Measurements from ENCODE around the gene FGF23.

DNA sequence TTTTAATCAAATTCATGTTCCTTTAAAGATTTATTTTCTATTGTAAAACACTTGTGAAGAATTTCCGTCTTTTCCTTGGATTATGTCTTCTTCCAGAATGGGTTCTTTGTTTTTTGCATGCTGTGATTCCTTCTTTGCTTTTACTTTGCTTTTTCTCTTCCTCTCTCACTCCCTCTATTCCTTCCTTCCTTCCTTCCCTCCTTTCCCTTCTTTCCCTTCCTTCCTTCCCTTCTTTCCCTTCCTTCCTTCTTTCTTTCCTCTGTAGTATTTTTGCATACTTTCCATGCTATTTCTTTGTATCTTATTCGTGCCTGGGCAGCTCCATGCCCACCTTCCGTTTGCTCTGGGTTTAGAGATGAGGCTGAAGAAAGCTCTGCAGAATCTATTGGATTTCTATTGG is 21.6 kb upstream of the FGF23 start:
- TF ChIP-seq SP1 (IDR thresholded peaks at IDR 0.05) (no peak), CTBP1 (IDR thresholded peaks at IDR 0.05; ENCODE audit: borderline replicate concordance) (no peak), ELF4 (IDR thresholded peaks at IDR 0.05) (no peak), BHLHE40 (IDR thresholded peaks at IDR 0.05; ENCODE audit: borderline replicate concordance) (no peak), TARDBP (IDR thresholded peaks at IDR 0.05) (no peak), NFRKB (IDR thresholded peaks at IDR 0.05) (no peak), SUZ12 (IDR thresholded peaks at IDR 0.05) (no peak), FOXK2 (IDR thresholded peaks at IDR 0.05) (no peak), L3MBTL2 (conservative IDR thresholded peaks at IDR 0.05) (no peak), HDGF (IDR thresholded peaks at IDR 0.05; ENCODE audit: borderline replicate concordance) (no peak), FOXM1 (IDR thresholded peaks at IDR 0.05; ENCODE audit: borderline replicate concordance) (no peak), FOXA1 (IDR thresholded peaks at IDR 0.05) (no peak)
